Colonic mucosa (tissue), 4 donors: ENCODE measurements around the gene TUBGCP2. TPM values are rescaled to one million over a fixed set of nuclear protein-coding genes. Genes with fewer than 3 reads are reported as not detected.

Experiments
- DNase-seq: peaks from one replicate; pipeline ENCODE4 v3.0.0-alpha.2; 2020
- H3K27ac ChIP-seq: fragments of 200-600 bp; one replicate; pipeline ENCODE4 v1.8.0; 2021
- H3K27me3 ChIP-seq: fragments of 200-600 bp; one replicate; pipeline ENCODE4 v1.8.0; 2021
- H3K36me3 ChIP-seq: fragments of 200-600 bp; one replicate; pipeline ENCODE4 v1.8.0; 2021
- H3K4me1 ChIP-seq: fragments of 200-600 bp; one replicate; pipeline ENCODE4 v1.8.0; 2021; ENCODE audit warnings: mild to moderate bottlenecking
- H3K4me3 ChIP-seq: fragments of 200-600 bp; one replicate; pipeline ENCODE4 v1.8.0; 2021
- H3K9ac ChIP-seq, 2 donors: one replicate each; pipeline ENCODE4 v1.7.0; 2013; ENCODE audit warnings: control low read depth in 2 of 2, low read depth in 2 of 2, low read length in 2 of 2
- H3K9me3 ChIP-seq: fragments of 200-600 bp; one replicate; pipeline ENCODE4 v1.8.0; 2021
- CTCF ChIP-seq: fragments of 200-600 bp; IDR thresholded peaks from one replicate; pipeline ENCODE4 v1.8.0; 2022; ENCODE audit warnings: antibody characterized with exemption, mild to moderate bottlenecking
- intact Hi-C: fragments of 100-400 bp; cut with DNase I; formaldehyde crosslinking; loops from one replicate; pipeline ENCODE4 v1.14.1; 2022
- total RNA-seq, 2 donors: library from RNA; stranded (reverse); fragmentation: NEBNext Ultra II Directional in 1 of 2; extraction: Animal tissue kit (Norgen Biotek cat#: 25700) in 1 of 2; gene quantifications; one replicate each; pipeline ENCODE4 v1.2.1, GENCODE V29; 2021
- donor health status: healthy.
- donor health status: DM: no; HTN: no; CAD: no.
- donor health status: DM: no; HTN: no; CAD: no.

TUBGCP2 gene
- total RNA-seq, 2 donors from 2014 or later = 64.7 to 67.5 TPM

GRCh38 chr10:133309100-133309719, 538 bp upstream of the TUBGCP2 start:
- Histone ChIP-seq H3K9me3 (no peaks in the 10 kb centered on the region), H3K27ac (peak overlapping the region; percentile 97), H3K4me1 (no peaks in the 10 kb centered on the region), H3K27me3 (no peaks in the 10 kb centered on the region), H3K36me3 (no peaks in the 10 kb centered on the region), H3K4me3 (peak overlapping the region; percentile 95), H3K9ac (peak overlapping the region; percentile 90 to 96)
- no peak for TF ChIP-seq CTCF
- intact Hi-C loops = loop anchor here (5.0 kb wide), 1 partner anchor 47 kb away; no protein-coding TSS in a partner anchor
- DNase-seq = peak; percentile 98

GRCh38 chr10:133307776-133308420, 774 bp downstream of the TUBGCP2 start:
- no peaks in the 10 kb centered on the region for H3K9me3 ChIP-seq
- peak overlapping the region; percentile 95 for H3K4me3 ChIP-seq
- no peaks in the 10 kb centered on the region for H3K4me1 ChIP-seq
- no peaks in the 10 kb centered on the region for H3K27me3 ChIP-seq
- H3K27ac ChIP-seq = peak overlapping the region; percentile 97
- no peaks in the 10 kb centered on the region for H3K36me3 ChIP-seq
- H3K9ac ChIP-seq = peak overlapping the region; percentile 96 to 99
- intact Hi-C loops = loop anchor here (5.0 kb wide), 1 partner anchor 46 kb away; no protein-coding TSS in a partner anchor
- peak; percentile 51 for TF ChIP-seq CTCF
- DNase-seq = peak; percentile 93

GRCh38 chr10:133306941-133307379, 1.7 kb downstream of the TUBGCP2 start:
- no peak overlapping the region for H3K27ac ChIP-seq
- peak overlapping the region in 1 of 2 donors; percentile 99 for H3K9ac ChIP-seq
- H3K27me3 ChIP-seq = no peaks in the 10 kb centered on the region
- no peaks in the 10 kb centered on the region for H3K36me3 ChIP-seq
- no peak for TF ChIP-seq CTCF
- no peaks in the 10 kb centered on the region for H3K4me1 ChIP-seq
- intact Hi-C loops = loop anchor here (5.0 kb wide), 1 partner anchor 45 kb away; no protein-coding TSS in a partner anchor
- H3K9me3 ChIP-seq = no peaks in the 10 kb centered on the region
- DNase-seq = no peak
- no peak overlapping the region for H3K4me3 ChIP-seq

- intact Hi-C loops = loop anchor here (5.0 kb wide), 1 partner anchor 44 kb away; no protein-coding TSS in a partner anchor
- Histone ChIP-seq H3K9ac (no peak overlapping the region), H3K4me3 (no peak overlapping the region), H3K27ac (no peak overlapping the region), H3K4me1 (no peaks in the 10 kb centered on the region), H3K36me3 (no peaks in the 10 kb centered on the region), H3K27me3 (no peaks in the 10 kb centered on the region), H3K9me3 (no peaks in the 10 kb centered on the region)
- no peak for TF ChIP-seq CTCF
- no peak for DNase-seq
These were observed 2.6 kb downstream of the TUBGCP2 start for GRCh38 chr10:133306097-133306476.

- Histone ChIP-seq H3K4me3 (no peak overlapping the region), H3K4me1 (no peaks in the 10 kb centered on the region), H3K9ac (no peak overlapping the region), H3K27me3 (no peaks in the 10 kb centered on the region), H3K9me3 (no peaks in the 10 kb centered on the region), H3K27ac (no peak overlapping the region), H3K36me3 (peaks cover 21% of the 10 kb centered on the region)
- intact Hi-C loops = no loop called here
- DNase-seq = no peak
- no peak for TF ChIP-seq CTCF
These were observed 5.5 kb downstream of the TUBGCP2 start for GRCh38 chr10:133303206-133303605.
